ENCODE results near the gene CSAD.

- TF ChIP-seq CTCF (IDR thresholded peaks at IDR 0.05; ENCODE audit: low read depth, low read length) (peak; percentile 94), EZH2phosphoT487 (IDR thresholded peaks at IDR 0.05; ENCODE audit: low read depth) (no peak)
Measured at GRCh38 chr12:53213348-53213747, 32.6 kb upstream of the CSAD start.

All from OCI-LY3 (cell line).